B cell (primary cell): Measurements from ENCODE around the gene NME7. TPM values are rescaled to one million over a fixed set of nuclear protein-coding genes. Genes with fewer than 3 reads are reported as not detected.

Source experiments
- ATAC-seq: fragments of 200-7000 bp; cut with Tn5 transposase; one replicate; pipeline ENCODE4 v1.10.0; 2021; ENCODE audit warnings: low read depth, mild to moderate bottlenecking, moderate number of reproducible peaks, moderate library complexity
- CTCF ChIA-PET: fragments of 350-600 bp; sonication (Branson Sonifier 250); formaldehyde crosslinking; loops from one replicate; lab custom pipeline; 2021; ENCODE audit warnings: antibody characterized with exemption, inconsistent platforms; lab: Charles Lee
- POLR2A ChIA-PET: fragments of 350-600 bp; sonication (Branson Sonifier 250); formaldehyde crosslinking; loops from one replicate; lab custom pipeline; 2021; ENCODE audit warnings: antibody characterized with exemption; lab: Charles Lee
- DNase-seq: peaks from one replicate; pipeline ENCODE4 v3.0.0; 2013
- H2AFZ ChIP-seq: 2 replicates; pipeline ENCODE4 v1.6.1; 2012; ENCODE audit warnings: mild to moderate bottlenecking, low read depth, low read length; ENCODE audit not compliant: insufficient read depth, poor library complexity, severe bottlenecking
- H3K27ac ChIP-seq, 2 donors: 1 replicate in 1 of 2; 2 replicates in 1 of 2; pipeline ENCODE4 v1.5.1; 2012 to 2013; ENCODE audit warnings: low read length in 2 of 2, mild to moderate bottlenecking in 2 of 2, moderate library complexity in 1 of 2
- H3K27me3 ChIP-seq, 4 experiments: fragments of 200-600 bp in 1 of 4; sonication (generic) in 1 of 4; replicated peaks in 1 of 4; 1 replicate in 2 of 4; 2 replicates in 2 of 4; pipeline versions ENCODE4 v1.6.1 to v1.7.0; 2013 to 2016; ENCODE audit warnings: low read length in 3 of 4, mild to moderate bottlenecking in 2 of 4, mixed read lengths in 1 of 4, moderate library complexity in 1 of 4; ENCODE audit not compliant: insufficient read depth in 4 of 4, control insufficient read depth in 3 of 4; ENCODE audit errors: control extremely low read depth in 1 of 4
- H3K36me3 ChIP-seq, 2 experiments: replicated peaks in 1 of 2; 1 replicate in 1 of 2; 2 replicates in 1 of 2; pipeline versions ENCODE4 v1.6.1 to v1.7.1; 2013; ENCODE audit warnings: low read length in 1 of 2; ENCODE audit not compliant: insufficient read depth in 2 of 2, control insufficient read depth in 1 of 2; ENCODE audit errors: control extremely low read depth in 1 of 2, extremely low read depth in 1 of 2
- H3K4me1 ChIP-seq, 2 donors: fragments of 200-600 bp in 1 of 2; sonication (generic) in 1 of 2; 1 replicate in 1 of 2; 2 replicates in 1 of 2; pipeline versions ENCODE4 v1.5.1 to v1.6.1; 2013 to 2017; ENCODE audit warnings: low read length in 2 of 2; ENCODE audit not compliant: control insufficient read depth in 2 of 2, insufficient read depth in 2 of 2
- H3K4me2 ChIP-seq: replicated peaks from 2 replicates; pipeline ENCODE3; 2012; ENCODE audit warnings: mild to moderate bottlenecking, low read depth, low read length; ENCODE audit not compliant: poor library complexity, severe bottlenecking
- H3K4me3 ChIP-seq, 5 experiments: fragments of 200-600 bp in 1 of 5; sonication (generic) in 1 of 5; 1 replicate in 3 of 5; 2 replicates in 2 of 5; pipeline versions ENCODE4 v1.5.1 to v1.7.0; 2011 to 2016; ENCODE audit warnings: low read length in 4 of 5, mild to moderate bottlenecking in 4 of 5, low read depth in 2 of 5, control low read depth in 1 of 5, moderate library complexity in 1 of 5; ENCODE audit not compliant: insufficient read depth in 1 of 5; ENCODE audit errors: control extremely low read depth in 1 of 5, extremely low read depth in 1 of 5
- H3K79me2 ChIP-seq: fragments of 200-600 bp; sonication (generic); one replicate; pipeline ENCODE4 v1.6.0; 2016; ENCODE audit warnings: low read length; ENCODE audit not compliant: control insufficient read depth, insufficient read depth
- H3K9ac ChIP-seq: fragments of 200-600 bp; sonication (generic); 2 replicates; pipeline ENCODE4 v1.6.1; 2017; ENCODE audit warnings: mild to moderate bottlenecking, low read length, moderate library complexity
- H3K9me3 ChIP-seq, 3 donors: one replicate each; pipeline versions ENCODE4 v1.6.1 to v1.7.1; 2013; ENCODE audit warnings: low read length in 2 of 3; ENCODE audit not compliant: control insufficient read depth in 2 of 3, insufficient read depth in 1 of 3; ENCODE audit errors: control extremely low read depth in 1 of 3
- H4K20me1 ChIP-seq: 2 replicates; pipeline ENCODE4 v1.6.0; 2012; ENCODE audit warnings: mild to moderate bottlenecking, low read length; ENCODE audit not compliant: insufficient read depth, control insufficient read depth, poor library complexity, severe bottlenecking
- H3K27ac Mint-ChIP-seq: one replicate; pipeline ENCODE4 v1.8.0; 2021; ENCODE audit warnings: mixed read lengths
- H3K27me3 Mint-ChIP-seq: one replicate; pipeline ENCODE4 v1.8.0; 2021; ENCODE audit warnings: mixed read lengths
- H3K4me1 Mint-ChIP-seq: one replicate; pipeline ENCODE4 v1.8.0; 2021; ENCODE audit warnings: mixed read lengths
- H3K4me3 Mint-ChIP-seq: one replicate; pipeline ENCODE4 v1.8.0; 2021; ENCODE audit warnings: mixed read lengths
- H3K9me3 Mint-ChIP-seq: one replicate; pipeline ENCODE4 v1.8.0; 2022; ENCODE audit warnings: mixed read lengths; ENCODE audit not compliant: insufficient read depth
- EZH2 ChIP-seq: IDR thresholded peaks from 2 replicates; pipeline ENCODE4 v1.6.1; 2012; ENCODE audit warnings: borderline replicate concordance, low read depth, mild to moderate bottlenecking, moderate library complexity, low read length; ENCODE audit not compliant: insufficient read depth, poor library complexity, severe bottlenecking
- WGBS: methylation state at CpG from one replicate; pipeline ENCODE4 v1.1.5; 2013; ENCODE audit warnings: missing lambda C conversion rate; ENCODE audit not compliant: insufficient coverage; 5-methylcytosine and 5-hydroxymethylcytosine counted together
- intact Hi-C: fragments of 100-400 bp; cut with micrococcal nuclease; formaldehyde crosslinking; loops from one replicate; pipeline ENCODE4 v1.10.0; 2022
- polyA plus RNA-seq: library from polyadenylated mRNA; depleted of rRNA; stranded (reverse); fragments of >200 nt; gene quantifications from 2 replicates; pipeline ENCODE4 v1.2.3, GENCODE V29; 2012
- total RNA-seq, 2 donors: library from RNA; stranded (reverse); fragments of 120-200 nt in 1 of 2; gene quantifications; 1 replicate in 1 of 2; 2 replicates in 1 of 2; pipeline versions ENCODE4 v1.2.3 to v1.2.4, GENCODE V29; 2013 to 2022
- TF ChIP-seq, protein P1 (sequence below): fragments of 200-600 bp; IDR thresholded peaks from one replicate; pipeline ENCODE4 v1.8.0; 2022; ENCODE audit warnings: antibody characterized with exemption, mild to moderate bottlenecking

The NME7 gene
- total and polyA plus RNA-seq, 2 donors (not counting 1 experiment from before 2014, with no cell fraction given): 3.3 to 14.3 TPM

GRCh38 chr1:169110689-169111447 lies 256.7 kb downstream of the NME7 start:
- H3K9me3 Mint-ChIP-seq: no peaks in the 10 kb centered on the region
- Histone ChIP-seq H3K79me2 (no peaks in the 10 kb centered on the region), H3K36me3 (no peaks in the 10 kb centered on the region), H3K27me3 (peaks cover 0 to 21% (median 12%) of the 10 kb centered on the region in 4 experiments), H3K4me3 (no peak overlapping the region), H3K4me2 (no peak overlapping the region), H3K9me3 (no peaks in the 10 kb centered on the region), H4K20me1 (no peaks in the 10 kb centered on the region), H3K27ac (no peak overlapping the region), H3K4me1 (peaks cover 9 to 11% of the 10 kb centered on the region in 2 donors), H3K9ac (no peak overlapping the region), H2AFZ (no peak overlapping the region)
- no peak for DNase-seq
- peaks cover 11% of the 10 kb centered on the region for H3K4me1 Mint-ChIP-seq
- 38% methylated on average over 2 of the region's 7 CpGs for WGBS
- CTCF ChIA-PET: interaction anchor here (1.2 kb wide), 1 partner anchor 16 kb away, joined by 3 read pairs; no protein-coding TSS in a partner anchor
- POLR2A ChIA-PET: no interaction called here
- H3K27me3 Mint-ChIP-seq: peaks cover 31% of the 10 kb centered on the region
- no peak overlapping the region for H3K4me3 Mint-ChIP-seq
- no peak for ATAC-seq
- intact Hi-C loops: no loop called here
- no peak for TF ChIP-seq EZH2
- TF ChIP-seq, protein P1, sequence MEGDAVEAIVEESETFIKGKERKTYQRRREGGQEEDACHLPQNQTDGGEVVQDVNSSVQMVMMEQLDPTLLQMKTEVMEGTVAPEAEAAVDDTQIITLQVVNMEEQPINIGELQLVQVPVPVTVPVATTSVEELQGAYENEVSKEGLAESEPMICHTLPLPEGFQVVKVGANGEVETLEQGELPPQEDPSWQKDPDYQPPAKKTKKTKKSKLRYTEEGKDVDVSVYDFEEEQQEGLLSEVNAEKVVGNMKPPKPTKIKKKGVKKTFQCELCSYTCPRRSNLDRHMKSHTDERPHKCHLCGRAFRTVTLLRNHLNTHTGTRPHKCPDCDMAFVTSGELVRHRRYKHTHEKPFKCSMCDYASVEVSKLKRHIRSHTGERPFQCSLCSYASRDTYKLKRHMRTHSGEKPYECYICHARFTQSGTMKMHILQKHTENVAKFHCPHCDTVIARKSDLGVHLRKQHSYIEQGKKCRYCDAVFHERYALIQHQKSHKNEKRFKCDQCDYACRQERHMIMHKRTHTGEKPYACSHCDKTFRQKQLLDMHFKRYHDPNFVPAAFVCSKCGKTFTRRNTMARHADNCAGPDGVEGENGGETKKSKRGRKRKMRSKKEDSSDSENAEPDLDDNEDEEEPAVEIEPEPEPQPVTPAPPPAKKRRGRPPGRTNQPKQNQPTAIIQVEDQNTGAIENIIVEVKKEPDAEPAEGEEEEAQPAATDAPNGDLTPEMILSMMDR: no peak
- no peak overlapping the region for H3K27ac Mint-ChIP-seq

DNA sequence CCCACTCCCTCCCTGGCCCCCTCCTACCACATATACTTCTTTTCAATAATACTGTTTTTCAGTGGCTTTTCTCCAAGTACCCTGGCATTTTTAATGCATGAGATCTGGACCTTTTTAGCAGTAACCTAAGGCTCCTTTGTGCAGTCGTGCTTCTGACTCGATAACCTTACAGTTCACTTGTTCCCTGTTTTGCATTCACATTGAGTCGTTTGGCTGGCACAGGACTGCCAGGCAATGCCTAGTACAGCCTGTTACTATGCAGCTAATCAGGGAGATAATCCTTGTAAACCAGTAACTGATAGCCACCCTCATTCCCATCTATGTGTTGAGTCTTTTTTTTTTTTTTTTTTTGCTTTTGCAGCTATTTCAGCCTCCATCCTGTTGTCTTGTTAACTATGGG lies 257.4 kb downstream of the NME7 start:
- DNase-seq (no peak), ATAC-seq (no peak)
- no peak for TF ChIP-seq EZH2
- TF ChIP-seq, protein P1: no peak
- Mint-ChIP-seq H3K9me3 (no peaks in the 10 kb centered on the region), H3K27me3 (peaks cover 31% of the 10 kb centered on the region), H3K27ac (no peak overlapping the region), H3K4me1 (peaks cover 13% of the 10 kb centered on the region), H3K4me3 (no peak overlapping the region)
- no peak overlapping the region for H3K9ac ChIP-seq
- H3K4me2 ChIP-seq: no peak overlapping the region
- intact Hi-C loops: no loop called here
- CTCF ChIA-PET: interaction anchor here (1.2 kb wide), 1 partner anchor 16 kb away, joined by 3 read pairs; no protein-coding TSS in a partner anchor
- H3K36me3 ChIP-seq: no peaks in the 10 kb centered on the region
- no peaks in the 10 kb centered on the region for H3K79me2 ChIP-seq
- H3K27ac ChIP-seq: no peak overlapping the region
- peaks cover 13% of the 10 kb centered on the region in 2 donors for H3K4me1 ChIP-seq
- WGBS: 8% methylated on average over 3 of the region's 3 CpGs
- peaks cover 0 to 25% (median 14%) of the 10 kb centered on the region in 4 experiments for H3K27me3 ChIP-seq
- H4K20me1 ChIP-seq: no peaks in the 10 kb centered on the region
- no peak overlapping the region for H2AFZ ChIP-seq
- POLR2A ChIA-PET: no interaction called here
- no peak overlapping the region for H3K4me3 ChIP-seq
- H3K9me3 ChIP-seq: no peaks in the 10 kb centered on the region
